Amygdala (tissue), 56 donors: ENCODE measurements around the gene GPR148.
A peak's percentile ranks its signal among the peaks of the same experiment; 100 is the strongest.
"Not testable (repeated sequence)": the region's sequence is repeated elsewhere in the genome, so short reads cannot be mapped to it uniquely, and the experiment has no call there.

Experiments
- DNase-seq, 56 donors: peaks; one replicate each; lab custom pipeline; 2025; lab: John Stamatoyannopoulos, UW

The GPR148 gene, protein sequence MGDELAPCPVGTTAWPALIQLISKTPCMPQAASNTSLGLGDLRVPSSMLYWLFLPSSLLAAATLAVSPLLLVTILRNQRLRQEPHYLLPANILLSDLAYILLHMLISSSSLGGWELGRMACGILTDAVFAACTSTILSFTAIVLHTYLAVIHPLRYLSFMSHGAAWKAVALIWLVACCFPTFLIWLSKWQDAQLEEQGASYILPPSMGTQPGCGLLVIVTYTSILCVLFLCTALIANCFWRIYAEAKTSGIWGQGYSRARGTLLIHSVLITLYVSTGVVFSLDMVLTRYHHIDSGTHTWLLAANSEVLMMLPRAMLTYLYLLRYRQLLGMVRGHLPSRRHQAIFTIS

GRCh38 chr2:130728549-130729316 lies at the start of gene GPR148:
TSS of gene GPR148 (plus strand) at chr2:130729070. CDS start at chr2:130729152, 82 bp downstream.
- DNase-seq = no peak

DNA sequence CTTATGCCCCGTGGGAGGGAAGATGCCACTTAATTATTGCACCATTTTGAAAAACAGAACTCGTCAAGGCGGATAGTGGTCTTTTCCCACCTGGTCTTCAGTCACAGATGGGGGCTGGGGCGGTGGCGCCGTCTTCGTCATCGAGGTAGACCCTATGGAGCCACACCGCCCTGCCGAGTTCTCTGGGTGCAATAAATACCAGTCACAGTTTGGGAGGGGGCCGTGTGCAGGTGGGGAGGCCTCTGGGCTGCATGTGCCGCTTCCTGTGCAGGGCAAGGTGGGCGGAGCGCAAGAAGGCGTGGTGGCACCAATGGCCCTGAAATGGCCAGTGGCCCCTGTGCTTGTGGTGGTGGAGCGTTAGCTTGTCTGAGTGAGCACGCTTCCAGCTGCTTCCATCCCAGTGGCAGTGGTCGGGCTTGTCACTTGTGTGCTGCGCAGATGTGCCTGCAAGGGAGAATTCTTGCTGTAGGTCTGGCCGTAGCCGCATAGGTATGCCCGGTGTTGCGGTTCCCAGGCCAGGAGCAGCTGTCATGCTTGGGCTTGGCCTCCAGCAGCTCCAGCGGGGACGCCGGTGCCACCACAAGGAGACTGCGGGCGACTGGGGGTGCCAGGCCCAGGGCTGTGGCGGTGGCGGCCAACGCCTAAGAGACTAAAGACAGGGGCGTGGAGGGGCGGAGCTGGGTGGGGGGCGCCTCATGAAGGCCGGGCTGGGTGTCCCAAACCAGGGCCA lies 36.7 kb upstream of the GPR148 start:
- not testable (repeated sequence) for DNase-seq

- DNase-seq = not testable (repeated sequence)
Measured at GRCh38 chr2:130693474-130693873, 35.4 kb upstream of the GPR148 start.

DNA sequence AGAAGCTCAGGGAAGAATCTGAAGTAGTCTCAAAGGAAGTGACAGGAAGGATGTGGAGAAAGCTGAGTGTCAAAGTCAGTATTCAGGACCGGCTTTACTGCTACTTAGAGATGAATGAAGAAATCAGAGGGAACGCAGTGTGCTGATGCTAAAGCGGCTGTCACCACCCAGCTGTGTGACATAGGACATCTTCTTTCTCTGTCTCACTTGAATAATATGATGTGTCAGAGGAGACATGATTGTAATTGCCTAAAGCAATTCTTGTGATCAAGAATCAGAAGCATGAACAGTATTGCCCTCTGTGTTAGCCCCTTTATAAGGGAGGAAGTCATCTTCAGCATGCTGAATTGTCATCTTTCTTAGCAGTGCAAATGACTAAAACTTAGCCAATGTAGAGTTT lies 25.6 kb upstream of the GPR148 start:
- DNase-seq = not testable (repeated sequence)

DNA sequence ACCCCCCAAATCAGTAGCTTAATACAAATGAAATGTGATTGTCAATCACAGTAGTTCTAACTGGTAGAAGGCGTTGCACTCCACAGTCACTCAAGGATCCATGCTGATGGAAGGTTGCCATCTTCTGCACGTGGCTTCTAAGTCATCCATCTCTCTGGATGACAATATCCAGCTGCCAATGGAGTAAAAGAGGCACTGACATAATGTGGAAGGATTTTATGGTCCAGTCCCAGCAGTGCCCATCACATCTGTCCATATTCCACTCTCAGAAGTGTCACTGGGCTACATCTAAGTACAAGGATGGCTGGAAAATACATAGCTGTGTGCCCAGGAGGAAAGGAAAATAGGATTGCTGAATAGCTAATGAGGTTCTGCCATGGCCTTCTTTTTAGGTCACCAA lies 14.1 kb upstream of the GPR148 start:
- DNase-seq = not testable (repeated sequence)

GRCh38 chr2:130720036-130720435 lies 8.8 kb upstream of the GPR148 start:
- no peak for DNase-seq

- no peak for DNase-seq
Measured at GRCh38 chr2:130720528-130720927, 8.3 kb upstream of the GPR148 start.

DNA sequence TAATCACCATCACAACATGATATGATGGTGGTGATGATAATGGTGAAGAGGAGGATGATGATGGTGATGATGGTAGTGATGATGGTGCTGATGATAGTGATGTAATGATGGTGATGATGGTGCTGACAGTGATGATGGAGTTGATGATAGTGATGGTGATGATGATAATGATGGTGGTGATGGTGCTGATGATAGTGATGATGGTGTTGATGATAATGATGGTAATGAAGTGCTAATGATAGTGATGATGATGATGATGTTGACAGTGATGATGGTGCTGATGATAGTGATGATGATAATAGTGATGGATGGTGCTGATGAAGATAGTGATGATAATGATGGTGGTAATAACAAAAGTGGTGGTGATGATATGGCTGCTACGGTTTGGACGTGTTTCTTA lies 4.4 kb upstream of the GPR148 start:
- no peak for DNase-seq

GRCh38 chr2:130726614-130727180 lies 2.2 kb upstream of the GPR148 start:
- DNase-seq = no peak

GRCh38 chr2:130727286-130727924 lies 1.5 kb upstream of the GPR148 start:
- DNase-seq = peak in 50 of 56 donors; percentile 20 to 86 (median 68)

GRCh38 chr2:130728007-130728454 lies 839 bp upstream of the GPR148 start:
- DNase-seq = no peak

GRCh38 chr2:130729322-130730299 lies 741 bp downstream of the GPR148 start:
- no peak for DNase-seq

DNA sequence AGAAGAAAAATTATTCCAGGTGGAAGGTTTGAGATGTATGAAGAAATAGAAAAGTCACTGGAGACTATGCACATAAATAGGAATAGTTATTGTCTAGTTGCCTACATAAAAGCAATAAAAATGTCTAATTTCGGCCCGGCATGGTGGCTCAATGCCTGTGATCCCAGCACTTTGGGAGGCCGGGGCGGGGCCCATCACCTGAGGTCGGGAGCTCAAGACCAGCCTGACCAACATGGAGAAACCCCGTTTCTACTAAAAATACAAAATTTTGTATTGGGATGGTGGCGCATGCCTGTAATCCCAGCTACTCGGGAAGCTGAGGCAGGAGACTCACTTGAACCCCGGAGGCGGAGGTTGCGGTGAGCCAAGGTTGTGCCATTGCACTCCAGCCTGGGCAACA lies 3.4 kb downstream of the GPR148 start:
- DNase-seq = not testable (repeated sequence)

DNA sequence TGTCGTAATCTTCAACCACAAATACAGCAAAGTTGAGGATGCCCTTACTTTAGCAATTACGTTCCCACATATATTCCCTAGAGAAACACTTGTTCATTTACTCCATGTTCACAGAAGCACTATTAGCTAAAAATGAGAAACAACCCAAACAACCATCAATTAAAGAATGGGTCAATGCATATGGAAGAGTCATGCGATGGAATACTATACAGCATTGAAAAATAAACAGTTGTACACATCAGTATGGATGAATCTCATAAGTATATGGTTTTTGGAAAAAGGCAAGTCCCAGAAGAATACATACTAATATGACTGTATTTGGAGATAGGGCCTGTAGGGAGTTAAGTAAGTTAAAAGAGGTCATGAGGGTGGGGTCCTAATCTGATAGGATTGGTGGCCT lies 6.3 kb downstream of the GPR148 start:
- DNase-seq = no peak

DNA sequence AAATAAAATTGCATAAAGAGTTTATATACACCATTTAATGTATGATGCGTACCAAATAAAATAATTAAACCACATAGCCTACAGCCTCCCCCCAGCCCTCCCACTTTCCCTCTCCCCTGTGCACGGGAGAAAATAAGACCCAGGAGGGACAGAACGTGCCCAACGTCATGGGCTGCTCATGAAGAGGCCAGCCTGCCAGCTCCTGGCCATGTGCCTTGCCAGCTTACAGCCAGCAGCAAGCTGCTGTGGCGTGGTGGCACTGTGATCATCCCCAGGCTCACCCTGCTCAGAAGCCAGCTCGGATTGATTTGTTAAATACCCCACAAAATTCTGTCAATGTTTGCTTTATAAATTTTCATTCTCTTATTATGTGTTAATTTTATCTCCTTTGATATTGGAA lies 7.6 kb downstream of the GPR148 start:
- DNase-seq = no peak

DNA sequence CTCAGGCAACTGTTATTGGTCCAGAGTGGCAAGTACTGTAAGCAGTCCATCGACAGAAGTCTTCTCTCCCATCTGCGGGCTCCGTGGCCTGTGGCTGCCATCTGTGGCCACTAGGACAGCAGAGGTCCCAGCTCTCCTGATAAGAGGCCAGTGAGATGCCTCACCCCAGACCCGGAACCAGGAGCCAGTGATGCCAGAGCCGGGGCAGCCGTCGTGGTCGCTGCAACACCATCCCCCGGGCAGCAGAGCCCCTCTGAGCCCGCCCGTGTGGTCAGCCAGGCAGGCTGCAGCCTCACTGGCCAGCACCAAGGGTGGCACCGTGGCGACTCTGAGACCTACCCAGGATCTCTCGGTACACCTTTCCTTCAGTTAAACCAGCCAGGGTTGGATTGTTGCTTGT lies 8.7 kb downstream of the GPR148 start:
- no peak for DNase-seq

- DNase-seq = no peak
Measured at GRCh38 chr2:130740671-130741070, 11.8 kb downstream of the GPR148 start.

GRCh38 chr2:130743278-130743677 lies 14.4 kb downstream of the GPR148 start:
- DNase-seq = no peak
